Ascending aorta (tissue), 2 donors: ENCODE data around the gene DNAH8. TPM values are rescaled to one million over a fixed set of nuclear protein-coding genes. Genes with fewer than 3 reads are reported as not detected.

Experiments used
- DNase-seq, 2 donors: peaks; one replicate each; pipeline ENCODE4 v3.0.0-alpha.2; 2019; ENCODE audit warnings: low spot score in 2 of 2
- H3K27ac ChIP-seq, 2 donors: fragments of 200-600 bp; sonication (generic); one replicate each; pipeline ENCODE4 v1.5.1; 2016 to 2017; ENCODE audit warnings: mild to moderate bottlenecking in 1 of 2
- H3K27me3 ChIP-seq: fragments of 200-600 bp; sonication (generic); one replicate; pipeline ENCODE4 v1.5.1; 2017
- H3K36me3 ChIP-seq, 2 donors: fragments of 200-600 bp; sonication (generic); one replicate each; pipeline ENCODE4 v1.5.1; 2016
- H3K4me1 ChIP-seq, 2 donors: fragments of 200-600 bp; sonication (generic); one replicate each; pipeline ENCODE4 v1.5.1; 2016 to 2017; ENCODE audit warnings: mild to moderate bottlenecking in 1 of 2
- H3K4me3 ChIP-seq, 2 donors: fragments of 200-600 bp; sonication (generic); one replicate each; pipeline ENCODE4 v1.5.1; 2016 to 2017; ENCODE audit warnings: mild to moderate bottlenecking in 1 of 2
- H3K9me3 ChIP-seq, 2 donors: fragments of 200-600 bp; sonication (generic); one replicate each; pipeline ENCODE4 v1.5.1; 2016
- CTCF ChIP-seq, 3 experiments: fragments of 200-600 bp in 2 of 3; fragments of 450-650 bp in 1 of 3; sonication (generic) in 2 of 3; IDR thresholded peaks; one replicate each; pipeline ENCODE4 v1.5.1; 2016 to 2019; ENCODE audit warnings: antibody characterized with exemption in 3 of 3, mild to moderate bottlenecking in 1 of 3, moderate library complexity in 1 of 3
- intact Hi-C: fragments of 100-400 bp; cut with DNase I; formaldehyde crosslinking; loops from one replicate; pipeline ENCODE4 v1.15.1; 2023
- total RNA-seq: library from RNA; depleted of rRNA; stranded (reverse); fragments of >200 nt; gene quantifications from one replicate; pipeline ENCODE4 v1.1.0, GENCODE V29; 2016

The DNAH8 gene
- total RNA-seq, 1 donor from 2014 or later, result not detected

- DNase-seq, result no peak
- Histone ChIP-seq H3K36me3 (peaks cover 5 to 20% of the 10 kb centered on the region in 2 donors), H3K27me3 (no peaks in the 10 kb centered on the region), H3K4me1 (no peaks in the 10 kb centered on the region), H3K27ac (no peak overlapping the region), H3K4me3 (no peak overlapping the region), H3K9me3 (no peaks in the 10 kb centered on the region)
- TF ChIP-seq CTCF (IDR thresholded peaks at IDR 0.05), result no peak
- intact Hi-C loops, result no loop called here
These were observed 28.7 kb upstream of the DNAH8 start for GRCh38 chr6:38686270-38687042.

GRCh38 chr6:38687043-38687353 is 28.1 kb upstream of the DNAH8 start:
- TF ChIP-seq CTCF (IDR thresholded peaks at IDR 0.05), result no peak
- H3K27me3 ChIP-seq, result no peaks in the 10 kb centered on the region
- H3K36me3 ChIP-seq, result peaks cover 5 to 14% of the 10 kb centered on the region in 2 donors
- intact Hi-C loops, result no loop called here
- no peak overlapping the region for H3K4me3 ChIP-seq
- no peak overlapping the region for H3K27ac ChIP-seq
- no peaks in the 10 kb centered on the region for H3K9me3 ChIP-seq
- H3K4me1 ChIP-seq, result no peaks in the 10 kb centered on the region
- DNase-seq, result no peak

GRCh38 chr6:38687549-38687948 is 27.6 kb upstream of the DNAH8 start:
- no peak for DNase-seq
- H3K36me3 ChIP-seq, result peaks cover 5 to 13% of the 10 kb centered on the region in 2 donors
- H3K27ac ChIP-seq, result no peak overlapping the region
- no peak for TF ChIP-seq CTCF (IDR thresholded peaks at IDR 0.05)
- no peaks in the 10 kb centered on the region for H3K4me1 ChIP-seq
- no peaks in the 10 kb centered on the region for H3K9me3 ChIP-seq
- no peak overlapping the region for H3K4me3 ChIP-seq
- intact Hi-C loops, result no loop called here
- no peaks in the 10 kb centered on the region for H3K27me3 ChIP-seq

- peaks cover 4 to 7% of the 10 kb centered on the region in 2 donors for H3K36me3 ChIP-seq
- no peaks in the 10 kb centered on the region for H3K27me3 ChIP-seq
- H3K4me3 ChIP-seq, result no peak overlapping the region
- no peak for DNase-seq
- no peaks in the 10 kb centered on the region for H3K4me1 ChIP-seq
- intact Hi-C loops, result no loop called here
- no peaks in the 10 kb centered on the region for H3K9me3 ChIP-seq
- H3K27ac ChIP-seq, result no peak overlapping the region
- no peak for TF ChIP-seq CTCF (IDR thresholded peaks at IDR 0.05)
These were observed 26.5 kb upstream of the DNAH8 start for GRCh38 chr6:38688579-38689087.

- no peak for TF ChIP-seq CTCF (IDR thresholded peaks at IDR 0.05)
- intact Hi-C loops, result no loop called here
- DNase-seq, result no peak
These were observed 19.7 kb upstream of the DNAH8 start for GRCh38 chr6:38695227-38695900.

More at GRCh38 chr6:38695227-38695900, 19.7 kb upstream of the DNAH8 start:
- Histone ChIP-seq H3K27ac (no peak overlapping the region), H3K9me3 (peaks cover 0 to 5% of the 10 kb centered on the region in 2 donors), H3K36me3 (no peaks in the 10 kb centered on the region), H3K4me3 (no peak overlapping the region), H3K4me1 (no peaks in the 10 kb centered on the region), H3K27me3 (no peaks in the 10 kb centered on the region)
